GM19328 (cell line): ENCODE results near the gene GLTP.

ENCODE experiments used
- ATAC-seq: cut with Tn5 transposase; IDR thresholded peaks from one replicate; pipeline ENCODE4 v1.9.1; 2021; ENCODE audit warnings: mild to moderate bottlenecking, moderate library complexity; ENCODE audit not compliant: unreplicated experiment

The GLTP gene

GRCh38 chr12:109822951-109823411 is 57.4 kb downstream of the GLTP start:
- no peak for ATAC-seq

GRCh38 chr12:109822416-109822815 is 57.9 kb downstream of the GLTP start:
- no peak for ATAC-seq

DNA sequence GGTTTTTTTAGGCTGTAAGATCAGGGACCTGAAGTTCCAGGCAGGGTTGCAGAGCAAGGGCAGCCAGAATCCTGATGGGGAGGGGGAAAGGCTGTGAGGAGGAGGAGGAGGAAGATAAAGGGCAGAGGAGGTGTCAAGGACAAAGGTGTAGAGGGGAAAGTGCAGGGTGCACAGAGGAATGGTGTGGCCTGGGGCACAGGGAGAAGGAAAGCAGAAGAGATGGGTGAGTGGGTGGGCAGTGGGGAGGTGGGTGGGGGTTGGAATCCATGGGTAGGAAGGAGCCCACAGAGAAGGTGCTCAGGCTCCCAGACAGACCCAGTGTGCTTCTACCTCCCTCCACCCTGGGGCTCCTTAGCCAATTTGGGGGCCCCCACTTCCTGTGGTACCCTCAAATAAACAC is 58.4 kb downstream of the GLTP start:
- ATAC-seq, result no peak

DNA sequence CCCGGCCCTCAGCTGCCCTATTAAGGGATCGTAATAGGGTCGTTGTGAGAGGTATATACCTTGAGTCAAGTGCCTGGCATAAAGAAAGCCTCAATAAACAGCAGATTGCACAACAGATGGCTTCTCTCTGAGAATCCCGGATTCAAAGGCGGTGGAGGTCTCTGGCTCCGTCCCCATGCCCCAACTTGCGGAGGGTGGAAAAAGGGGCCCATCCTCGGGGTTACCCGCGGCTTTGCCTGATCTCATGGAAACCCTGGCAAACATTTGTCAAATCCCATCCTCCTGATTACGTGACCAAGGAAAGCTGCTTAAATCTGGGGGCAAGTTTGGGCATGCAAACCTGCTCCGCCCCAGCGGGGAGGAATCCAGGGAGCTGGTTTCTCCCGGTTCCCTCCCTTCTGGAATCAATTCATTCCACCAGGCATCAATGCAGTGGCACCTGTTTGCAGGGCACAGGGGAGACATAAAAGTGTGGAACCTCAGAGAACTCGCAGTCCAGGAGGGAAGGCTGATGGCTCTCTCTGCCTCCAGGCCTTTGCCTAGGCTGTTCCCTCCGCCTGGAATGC is 59.4 kb downstream of the GLTP start:
- no peak for ATAC-seq

DNA sequence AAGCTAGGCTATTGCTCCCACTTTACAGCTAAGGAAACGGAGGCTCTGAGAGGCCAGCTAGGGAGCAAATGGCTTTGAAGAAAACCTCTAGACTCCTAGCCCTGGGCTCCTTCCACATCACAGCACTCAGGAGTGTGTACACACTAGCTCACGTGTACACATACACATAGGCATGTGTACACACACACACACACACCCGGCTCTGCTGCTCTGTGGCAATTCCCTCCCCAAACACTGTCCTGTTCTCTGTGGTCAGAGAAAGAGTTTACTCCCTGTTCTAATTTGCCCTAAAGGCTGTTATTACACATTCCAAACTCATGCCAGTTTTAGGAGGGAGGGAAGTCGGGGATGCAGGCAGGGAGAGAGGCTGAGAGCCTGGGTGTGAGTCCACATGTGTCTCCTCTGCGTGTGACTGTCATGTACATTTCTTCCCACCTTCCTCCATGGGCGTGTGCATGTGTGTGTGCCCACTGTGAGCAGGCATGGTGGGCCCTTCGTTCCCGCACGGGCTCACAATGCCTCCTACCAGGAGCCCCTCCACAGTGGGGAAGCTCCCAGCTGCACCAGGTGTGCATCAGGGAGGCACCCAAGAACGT is 61.3 kb downstream of the GLTP start:
- no peak for ATAC-seq

GRCh38 chr12:109818253-109818652 is 62.1 kb downstream of the GLTP start:
- no peak for ATAC-seq

- no peak for ATAC-seq
These were observed 62.6 kb downstream of the GLTP start for GRCh38 chr12:109817627-109818231.

DNA sequence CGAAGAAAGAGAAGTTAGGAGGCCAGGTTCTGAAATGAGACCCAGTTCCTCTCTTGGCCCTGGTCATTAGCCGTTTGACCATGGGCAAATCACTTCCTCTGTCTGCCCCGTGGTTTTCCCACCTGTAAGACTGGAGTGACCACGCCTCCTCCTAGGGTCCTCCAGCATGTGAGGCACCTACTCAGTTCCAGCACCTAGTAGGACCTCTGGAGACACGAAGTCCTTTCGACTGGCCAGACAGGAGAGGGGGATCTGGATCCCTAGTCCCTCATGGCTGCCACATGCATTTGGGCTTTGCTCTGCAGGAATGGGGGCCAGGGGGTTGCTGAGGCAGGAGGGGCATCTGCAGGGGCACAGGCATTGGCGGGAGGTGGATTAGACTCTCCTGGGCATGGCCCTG is 63.5 kb downstream of the GLTP start:
- no peak for ATAC-seq

DNA sequence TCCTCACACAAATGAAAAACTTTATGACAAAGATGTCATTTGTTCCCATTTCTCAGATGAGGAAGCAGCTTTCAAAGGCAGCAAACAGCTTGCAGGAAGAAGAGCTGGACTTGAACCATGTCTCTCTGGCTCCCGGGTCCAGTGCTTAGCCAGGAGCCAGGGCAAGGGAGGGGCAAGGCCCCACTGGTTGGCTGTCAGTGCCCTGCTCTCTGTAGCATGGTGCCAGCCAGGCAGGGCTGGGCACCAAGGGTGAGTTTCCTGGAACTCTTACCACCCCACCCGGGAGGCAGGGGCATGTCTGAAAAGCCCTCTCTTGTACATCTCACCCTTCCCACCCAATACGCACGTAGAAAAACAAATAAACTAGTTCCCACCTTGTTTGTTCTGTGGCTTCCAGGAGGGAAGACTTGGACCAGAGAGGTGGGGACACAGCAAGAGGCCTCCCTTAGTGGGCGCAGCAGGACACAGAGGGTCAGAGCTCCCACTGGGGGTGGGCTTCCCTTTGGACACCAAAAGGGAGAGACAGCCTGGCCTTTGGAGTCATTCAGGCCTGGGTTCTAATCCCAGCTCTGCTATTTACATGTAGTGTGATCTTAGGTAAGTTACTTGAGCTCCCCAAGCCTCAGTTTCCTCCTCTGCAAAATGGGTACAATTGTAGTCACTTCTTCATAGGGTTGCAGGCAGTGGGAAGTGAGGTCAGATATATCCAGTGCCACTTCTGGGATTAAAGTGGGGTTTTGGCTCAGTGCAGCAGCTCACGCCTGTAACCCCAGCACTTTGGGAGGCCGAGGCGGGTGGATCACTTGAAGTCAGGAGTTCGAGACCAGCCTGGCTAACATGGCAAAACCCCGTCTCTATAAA is 64.4 kb downstream of the GLTP start:
- ATAC-seq, result no peak

GRCh38 chr12:109815225-109815624 is 65.1 kb downstream of the GLTP start:
- ATAC-seq, result no peak

DNA sequence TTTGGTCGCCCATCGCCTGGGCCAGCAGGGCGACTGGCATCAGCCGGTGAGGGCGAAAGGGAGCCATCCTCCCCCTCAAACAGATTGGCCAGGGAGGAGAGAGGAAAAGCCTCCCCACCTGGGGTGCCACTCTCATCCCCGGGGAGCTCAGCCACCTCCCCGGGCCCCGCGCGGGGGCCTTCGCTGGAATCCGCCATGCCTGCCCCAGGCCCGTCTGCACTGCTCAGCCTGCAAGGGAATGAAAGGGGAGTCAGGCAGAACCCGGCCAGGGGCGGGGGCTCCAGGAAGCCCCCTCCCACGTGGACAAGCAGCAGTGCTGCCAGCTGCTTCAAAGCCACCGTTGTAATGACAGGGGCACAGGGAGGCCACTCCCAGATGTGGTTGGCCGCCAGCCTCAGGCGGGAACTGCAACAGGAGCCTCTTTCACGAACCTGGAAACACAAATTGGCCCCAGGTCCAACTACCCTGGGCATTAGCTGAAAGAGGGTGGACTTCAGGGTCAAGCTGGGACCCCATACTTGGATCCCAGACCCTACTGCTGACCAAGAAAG is 65.7 kb downstream of the GLTP start:
- ATAC-seq, result no peak

GRCh38 chr12:109813810-109814416 is 66.4 kb downstream of the GLTP start:
- ATAC-seq, result no peak

DNA sequence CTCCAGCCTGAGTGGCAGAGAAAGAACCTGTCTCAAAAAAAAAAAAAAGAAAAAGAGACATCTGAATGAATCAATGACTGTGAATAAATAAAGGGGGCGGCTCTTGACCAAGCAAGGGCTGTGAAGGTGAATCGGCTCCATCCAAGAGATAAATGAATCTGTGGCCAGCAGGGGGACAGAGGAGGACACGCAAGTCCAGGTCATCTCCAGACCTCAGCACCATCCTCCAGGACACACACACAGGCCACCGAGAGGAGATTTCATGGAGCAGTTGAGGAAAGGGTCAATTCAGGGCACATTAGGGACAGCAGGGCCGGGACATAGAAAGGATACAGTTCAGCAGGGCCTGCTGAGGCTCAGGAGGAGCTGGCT is 68.7 kb downstream of the GLTP start:
- ATAC-seq, result no peak

- no peak for ATAC-seq
These were observed 69.3 kb downstream of the GLTP start for GRCh38 chr12:109810954-109811623.

GRCh38 chr12:109808876-109809646 is 71.3 kb downstream of the GLTP start:
- ATAC-seq, result no peak

DNA sequence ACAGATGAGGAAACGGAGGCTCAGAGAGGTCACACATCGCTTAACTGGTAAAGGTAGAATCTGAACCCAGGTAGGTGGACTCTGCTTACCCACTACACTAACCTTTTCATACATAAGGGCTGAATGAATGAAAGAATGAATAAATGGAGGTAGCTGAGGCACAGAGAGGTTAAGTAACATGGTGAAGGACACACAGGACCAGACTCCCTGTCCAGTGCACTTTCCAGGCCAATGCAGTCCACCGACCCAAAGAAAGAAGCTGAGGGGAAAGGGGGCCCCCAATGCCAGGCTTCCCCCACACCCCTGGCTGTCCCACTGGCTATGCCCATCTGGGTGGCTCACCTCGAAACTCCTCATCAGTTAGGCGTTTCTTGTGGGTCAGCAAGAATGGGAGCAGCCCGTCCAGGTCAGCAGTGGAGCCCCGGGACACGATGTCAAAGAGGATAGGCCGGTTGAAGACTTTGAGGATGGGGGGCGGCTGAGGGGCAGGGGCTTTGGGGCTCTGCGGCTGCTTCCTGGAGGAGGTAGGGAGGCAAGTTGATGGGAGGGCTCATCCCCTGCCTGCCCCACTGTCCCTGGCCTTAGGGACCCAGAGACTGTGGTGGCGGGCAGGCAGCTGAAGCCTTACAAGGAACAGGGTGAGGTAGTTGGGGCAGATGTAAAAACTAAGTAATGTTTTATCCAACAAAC is 72.2 kb downstream of the GLTP start:
- ATAC-seq, result no peak

GRCh38 chr12:109804820-109805761 is 75.2 kb downstream of the GLTP start:
- ATAC-seq, result no peak

DNA sequence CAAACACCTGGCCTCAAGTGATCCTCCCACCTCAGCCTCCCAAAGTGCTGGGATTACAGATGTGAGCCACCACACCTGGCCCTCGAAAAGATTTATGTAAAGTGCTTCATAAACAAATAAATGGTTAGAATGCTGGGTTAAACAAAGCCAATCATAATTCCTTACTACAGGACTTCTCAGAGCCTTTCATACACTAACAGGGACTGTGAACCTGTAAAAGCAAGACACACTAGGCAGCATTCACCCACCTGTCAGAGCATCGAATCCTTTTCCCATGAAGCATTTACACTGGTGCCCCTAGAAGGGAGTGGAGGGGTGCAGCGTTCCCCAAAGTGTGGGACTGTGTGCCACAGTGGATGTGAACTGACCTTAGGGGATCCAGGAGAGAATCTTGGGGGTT is 76.7 kb downstream of the GLTP start:
- no peak for ATAC-seq
